Measurements from ENCODE around the gene ZNF689. TPM values are rescaled to one million over a fixed set of nuclear protein-coding genes. Genes with fewer than 3 reads are reported as not detected.

Gene ZNF689
- total and polyA plus RNA-seq, 2 of the 13 experiments (the other 11 are each of a cell fraction or from before 2014, with no cell fraction given), result 9.7 to 19.5 TPM

GRCh38 chr16:30657866-30658730 lies 47.9 kb upstream of the ZNF689 start, which contains the start of gene FBRS (continued):
- TF ChIP-seq SKIL (CRISPR knock-in tag; IDR thresholded peaks at IDR 0.05; ENCODE audit: borderline replicate concordance) (peak; percentile 98), ZNF792 (CRISPR knock-in tag; IDR thresholded peaks at IDR 0.05) (peak; percentile 31), EZH2 (conservative IDR thresholded peaks at IDR 0.05; ENCODE audit: low read depth, low read length) (no peak), ZNF609 (CRISPR knock-in tag; IDR thresholded peaks at IDR 0.05; ENCODE audit: borderline replicate concordance) (peak; percentile 28; the same call in 1 of the 2 replicates), TMF1 (CRISPR knock-in tag; IDR thresholded peaks at IDR 0.05; ENCODE audit: low read depth) (no peak), MED13 (CRISPR knock-in tag; IDR thresholded peaks at IDR 0.05) (peak; percentile 80), NFYB (CRISPR knock-in tag; IDR thresholded peaks at IDR 0.05) (peak; percentile 91), ZNF260 (CRISPR knock-in tag; IDR thresholded peaks at IDR 0.05; ENCODE audit: borderline replicate concordance, low read depth) (no peak), HBP1 (CRISPR knock-in tag; IDR thresholded peaks at IDR 0.05; ENCODE audit: low read depth) (peak; percentile 37; the same call in 1 of the 2 replicates), DNMT3B (CRISPR knock-in tag; conservative IDR thresholded peaks at IDR 0.05) (no peak), DDIT3 (CRISPR knock-in tag; IDR thresholded peaks at IDR 0.05) (no peak), SMARCC2 (IDR thresholded peaks at IDR 0.05) (0 out of 2 replicates have a peak, but pooled peaks have one; percentile 7), ZNF574 (CRISPR knock-in tag; IDR thresholded peaks at IDR 0.05) (peak; percentile 92)

Measured in HepG2 (cell line).